HepG2 (cell line): Measurements from ENCODE around the gene DLAT. TPM values are rescaled to one million over a fixed set of nuclear protein-coding genes. Genes with fewer than 3 reads are reported as not detected.

ENCODE experiments used
- ATF7 ChIP-seq, 2 experiments: fragments of 450-650 bp in 1 of 2; sonication (generic) in 1 of 2; formaldehyde crosslinking in 1 of 2; IDR thresholded peaks; 2 replicates each; pipeline versions ENCODE4 v1.4.0 to v1.6.1; 2016 to 2020; ENCODE audit warnings: antibody characterized with exemption in 1 of 2, mild to moderate bottlenecking in 1 of 2, missing genetic modification reagents in 1 of 2
- CENPX ChIP-seq: sonication (generic); formaldehyde crosslinking; IDR thresholded peaks from 2 replicates; pipeline ENCODE4 v1.9.0; 2021; ENCODE audit warnings: mild to moderate bottlenecking, missing genetic modification reagents, moderate library complexity
- FOSL2 ChIP-seq: sonication (generic); formaldehyde crosslinking; IDR thresholded peaks from 2 replicates; pipeline ENCODE4 v1.4.0; 2020; ENCODE audit warnings: missing genetic modification reagents
- HCFC1 ChIP-seq: fragments of 150-350 bp; IDR thresholded peaks from 2 replicates; pipeline ENCODE4 v1.6.1; 2014; ENCODE audit warnings: low read depth, low read length
- HES4 ChIP-seq: sonication (generic); formaldehyde crosslinking; IDR thresholded peaks from 2 replicates; pipeline ENCODE4 v1.9.0; 2021; ENCODE audit warnings: mild to moderate bottlenecking, missing genetic modification reagents, borderline replicate concordance
- MTA1 ChIP-seq: sonication (generic); formaldehyde crosslinking; IDR thresholded peaks from 2 replicates; pipeline ENCODE4 v1.4.0; 2020; ENCODE audit warnings: missing genetic modification reagents, mild to moderate bottlenecking, borderline replicate concordance
- NR3C1 ChIP-seq: sonication (generic); formaldehyde crosslinking; IDR thresholded peaks from 2 replicates; pipeline ENCODE4 v1.4.0; 2020; ENCODE audit warnings: missing genetic modification reagents
- PHF20 ChIP-seq: sonication (generic); formaldehyde crosslinking; IDR thresholded peaks from 2 replicates; pipeline ENCODE4 v1.5.0; 2020; ENCODE audit warnings: mild to moderate bottlenecking, missing genetic modification reagents
- PRMT3 ChIP-seq: sonication (generic); formaldehyde crosslinking; IDR thresholded peaks from 2 replicates; pipeline ENCODE4 v1.8.1; 2022; ENCODE audit warnings: low read depth, mild to moderate bottlenecking, moderate library complexity, missing genetic modification reagents, borderline replicate concordance
- SIN3A ChIP-seq: IDR thresholded peaks from 2 replicates; pipeline ENCODE4 v1.6.1; 2011; ENCODE audit warnings: low read depth, mild to moderate bottlenecking, control low read depth, low read length, borderline replicate concordance
- SRF ChIP-seq: IDR thresholded peaks from 2 replicates; pipeline ENCODE4 v1.6.1; 2011; ENCODE audit warnings: mild to moderate bottlenecking, low read depth, low read length, moderate library complexity
- STAT5B ChIP-seq: sonication (generic); formaldehyde crosslinking; IDR thresholded peaks from 2 replicates; pipeline ENCODE4 v1.4.0; 2020; ENCODE audit warnings: missing genetic modification reagents
- ZNF12 ChIP-seq: sonication (generic); formaldehyde crosslinking; IDR thresholded peaks from 2 replicates; pipeline ENCODE4 v1.5.0; 2020; ENCODE audit warnings: missing genetic modification reagents
- ZNF292 ChIP-seq: sonication (generic); formaldehyde crosslinking; IDR thresholded peaks from 2 replicates; pipeline ENCODE4 v1.8.1; 2022; ENCODE audit warnings: mild to moderate bottlenecking, low read depth, missing genetic modification reagents, borderline replicate concordance
- ZNF335 ChIP-seq: sonication (generic); formaldehyde crosslinking; IDR thresholded peaks from 2 replicates; pipeline ENCODE4 v1.4.0; 2020; ENCODE audit warnings: missing genetic modification reagents
- ZNF337 ChIP-seq: sonication (generic); formaldehyde crosslinking; IDR thresholded peaks from 2 replicates; pipeline ENCODE4 v1.5.1; 2020; ENCODE audit warnings: missing genetic modification reagents, low read depth, mild to moderate bottlenecking, borderline replicate concordance
- ZNF430 ChIP-seq: sonication (generic); formaldehyde crosslinking; IDR thresholded peaks from 2 replicates; pipeline ENCODE4 v1.9.0; 2021; ENCODE audit warnings: mild to moderate bottlenecking, missing genetic modification reagents
- polyA plus RNA-seq, 8 experiments: library from polyadenylated mRNA; depleted of rRNA in 3 of 8; stranded (reverse) in 7 of 8; unstranded in 1 of 8; fragments of >200 nt; fragmentation: Illumina TruSeq in 4 of 8; extraction: Trizol in 4 of 8; gene quantifications; 2 replicates each; pipeline versions ENCODE4 v1.2.1 to v1.2.3, GENCODE V29; 2011 to 2016; ENCODE audit warnings: low read depth in 4 of 8, missing spikeins in 1 of 8, mixed read lengths in 1 of 8; ENCODE audit not compliant: insufficient read depth in 1 of 8
- total RNA-seq, 5 experiments: library from RNA; depleted of rRNA; stranded (reverse); fragments of >200 nt; fragmentation: Illumina TruSeq; extraction: Trizol; gene quantifications; 2 replicates each; pipeline ENCODE4 v1.2.3, GENCODE V29; 2016; ENCODE audit warnings: low read depth in 1 of 5
- TF ChIP-seq, protein P1 (sequence below): sonication (generic); formaldehyde crosslinking; IDR thresholded peaks from 2 replicates; pipeline ENCODE4 v1.4.0; 2020; ENCODE audit warnings: mild to moderate bottlenecking, missing genetic modification reagents
- TF ChIP-seq, protein P2 (sequence below): sonication (generic); formaldehyde crosslinking; IDR thresholded peaks from 2 replicates; pipeline ENCODE4 v1.5.1; 2020; ENCODE audit warnings: missing genetic modification reagents, mild to moderate bottlenecking, borderline replicate concordance

The DLAT gene
- total and polyA plus RNA-seq, 2 of the 13 experiments (the other 11 are each of a cell fraction or from before 2014, with no cell fraction given), result 26.4 to 62.2 TPM

DNA sequence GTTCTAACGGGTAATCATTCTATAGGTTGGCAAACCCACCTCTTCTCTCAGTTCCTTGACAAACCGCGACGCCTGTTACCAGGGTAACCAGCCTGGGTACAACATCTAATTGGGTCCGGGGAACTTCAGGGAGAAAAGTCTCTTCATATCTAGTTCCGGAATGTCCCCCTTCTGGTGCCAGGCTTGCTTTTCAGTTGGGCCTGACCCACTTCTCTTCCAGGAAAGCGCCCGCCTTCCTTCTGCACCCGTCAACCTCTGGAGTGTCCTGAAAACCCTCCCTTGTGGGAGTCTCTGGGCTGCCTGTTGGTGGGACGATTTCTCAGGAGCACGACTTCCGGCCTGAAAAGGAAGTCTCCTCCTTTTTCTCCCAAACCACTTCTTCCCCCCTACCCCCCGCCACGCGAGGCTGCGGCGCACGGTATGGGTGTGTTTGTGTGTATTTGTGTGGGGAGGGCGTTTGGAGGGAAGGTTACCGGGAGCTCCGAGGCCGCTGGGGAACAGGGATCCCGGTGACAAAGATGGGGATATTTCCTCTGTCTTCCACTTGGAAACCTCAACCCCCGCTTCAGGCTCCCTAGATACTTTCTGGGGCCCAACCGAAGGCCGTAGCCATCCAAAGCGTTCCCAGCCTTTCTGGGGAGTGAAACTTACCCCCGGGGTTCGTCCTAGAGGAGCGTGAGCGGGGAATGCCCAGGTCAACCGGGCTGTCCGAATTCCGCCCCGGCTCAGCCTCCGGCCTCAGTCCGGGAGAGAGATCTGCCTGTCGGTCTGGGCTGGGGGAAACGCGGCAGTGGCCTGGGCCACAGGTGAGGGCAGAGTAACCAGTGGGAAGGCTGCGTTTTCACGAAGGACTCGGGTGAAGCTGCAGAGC, 49.0 kb downstream of the DLAT start, which contains the start of the genes NKAPD1 and PIH1D2 (continued):
- TF ChIP-seq, protein P1, sequence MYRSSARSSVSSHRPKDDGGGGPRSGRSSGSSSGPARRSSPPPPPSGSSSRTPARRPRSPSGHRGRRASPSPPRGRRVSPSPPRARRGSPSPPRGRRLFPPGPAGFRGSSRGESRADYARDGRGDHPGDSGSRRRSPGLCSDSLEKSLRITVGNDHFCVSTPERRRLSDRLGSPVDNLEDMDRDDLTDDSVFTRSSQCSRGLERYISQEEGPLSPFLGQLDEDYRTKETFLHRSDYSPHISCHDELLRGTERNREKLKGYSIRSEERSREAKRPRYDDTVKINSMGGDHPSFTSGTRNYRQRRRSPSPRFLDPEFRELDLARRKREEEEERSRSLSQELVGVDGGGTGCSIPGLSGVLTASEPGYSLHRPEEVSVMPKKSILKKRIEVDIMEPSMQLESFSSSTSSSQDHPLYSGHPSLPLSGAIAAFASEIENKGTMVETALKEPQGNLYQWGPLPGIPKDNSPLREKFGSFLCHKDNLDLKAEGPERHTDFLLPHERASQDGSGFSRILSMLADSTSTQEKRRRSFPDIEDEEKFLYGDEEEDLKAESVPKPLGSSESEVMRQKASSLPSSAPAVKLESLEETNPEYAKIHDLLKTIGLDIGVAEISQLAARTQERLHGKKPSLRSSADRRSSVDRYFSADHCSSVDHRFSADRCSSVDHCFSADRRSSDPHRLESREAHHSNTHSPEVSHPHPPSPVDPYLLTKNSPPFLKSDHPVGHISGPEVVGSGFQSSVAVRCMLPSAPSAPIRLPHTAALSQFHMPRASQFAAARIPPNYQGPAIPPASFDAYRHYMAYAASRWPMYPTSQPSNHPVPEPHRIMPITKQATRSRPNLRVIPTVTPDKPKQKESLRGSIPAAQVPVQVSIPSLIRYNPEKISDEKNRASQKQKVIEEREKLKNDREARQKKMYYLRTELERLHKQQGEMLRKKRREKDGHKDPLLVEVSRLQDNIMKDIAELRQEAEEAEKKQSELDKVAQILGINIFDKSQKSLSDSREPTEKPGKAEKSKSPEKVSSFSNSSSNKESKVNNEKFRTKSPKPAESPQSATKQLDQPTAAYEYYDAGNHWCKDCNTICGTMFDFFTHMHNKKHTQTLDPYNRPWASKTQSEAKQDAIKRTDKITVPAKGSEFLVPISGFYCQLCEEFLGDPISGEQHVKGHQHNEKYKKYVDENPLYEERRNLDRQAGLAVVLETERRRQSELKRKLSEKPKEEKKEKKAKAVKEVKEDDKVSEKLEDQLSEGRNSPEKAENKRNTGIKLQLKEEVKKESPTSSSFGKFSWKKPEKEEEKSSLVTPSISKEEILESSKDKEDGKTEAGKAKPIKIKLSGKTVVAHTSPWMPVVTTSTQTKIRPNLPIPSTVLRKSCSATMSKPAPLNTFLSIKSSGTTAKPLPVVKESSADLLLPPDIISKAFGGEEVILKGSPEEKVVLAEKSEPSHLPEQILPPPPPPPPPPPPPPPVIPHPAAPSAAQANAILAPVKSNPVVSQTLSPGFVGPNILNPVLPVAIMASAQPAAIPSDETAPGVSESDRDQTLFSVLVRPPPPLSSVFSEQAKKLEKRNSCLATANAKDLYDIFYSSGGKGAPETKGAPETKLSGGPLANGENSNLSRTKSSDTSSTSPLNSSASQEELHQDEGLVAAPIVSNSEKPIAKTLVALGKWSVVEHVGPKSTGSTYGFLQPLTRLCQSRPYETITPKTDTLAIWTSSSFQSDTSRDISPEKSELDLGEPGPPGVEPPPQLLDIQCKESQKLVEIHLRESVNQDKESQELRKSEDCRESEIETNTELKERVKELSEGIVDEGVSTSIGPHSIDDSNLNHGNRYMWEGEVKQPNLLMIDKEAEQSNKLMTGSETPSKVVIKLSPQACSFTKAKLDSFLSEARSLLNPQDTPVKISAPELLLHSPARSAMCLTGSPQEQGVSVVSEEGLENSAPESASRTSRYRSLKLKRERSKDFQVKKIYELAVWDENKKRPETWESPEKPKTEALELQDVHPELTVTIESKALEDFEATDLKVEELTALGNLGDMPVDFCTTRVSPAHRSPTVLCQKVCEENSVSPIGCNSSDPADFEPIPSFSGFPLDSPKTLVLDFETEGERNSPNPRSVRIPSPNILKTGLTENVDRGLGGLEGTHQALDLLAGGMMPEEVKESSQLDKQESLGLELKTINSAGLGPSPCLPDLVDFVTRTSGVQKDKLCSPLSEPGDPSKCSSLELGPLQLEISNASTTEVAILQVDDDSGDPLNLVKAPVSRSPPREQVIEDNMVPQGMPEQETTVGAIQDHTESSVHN (CRISPR knock-in tag), result no peak
- peak; percentile 57; the same call in 1 of the 2 replicates for TF ChIP-seq HCFC1
- TF ChIP-seq ATF7 (IDR thresholded peaks at IDR 0.05), result no peak
- no peak for TF ChIP-seq ATF7 (CRISPR knock-in tag; IDR thresholded peaks at IDR 0.05)
- TF ChIP-seq SIN3A, result peak; percentile 94
- no peak for TF ChIP-seq HES4
- no peak; the same call in 1 of the 2 replicates for TF ChIP-seq ZNF337 (CRISPR knock-in tag)
- TF ChIP-seq PRMT3 (CRISPR knock-in tag), result 0 out of 2 replicates have a peak, but pooled peaks have one; percentile 65
- TF ChIP-seq SRF, result no peak
- TF ChIP-seq NR3C1 (CRISPR knock-in tag), result no peak
- no peak for TF ChIP-seq CENPX
- peak; percentile 92 for TF ChIP-seq PHF20 (CRISPR knock-in tag)
- no peak for TF ChIP-seq ZNF292 (CRISPR knock-in tag)
- peak; percentile 59; the same call in 1 of the 2 replicates for TF ChIP-seq ZNF430
- TF ChIP-seq STAT5B (CRISPR knock-in tag), result no peak; the same call in 1 of the 2 replicates
- TF ChIP-seq ZNF12 (CRISPR knock-in tag), result no peak; the same call in 1 of the 2 replicates
- no peak for TF ChIP-seq MTA1
- no peak for TF ChIP-seq ZNF335 (CRISPR knock-in tag)
- TF ChIP-seq FOSL2 (CRISPR knock-in tag), result no peak
- TF ChIP-seq, protein P2, sequence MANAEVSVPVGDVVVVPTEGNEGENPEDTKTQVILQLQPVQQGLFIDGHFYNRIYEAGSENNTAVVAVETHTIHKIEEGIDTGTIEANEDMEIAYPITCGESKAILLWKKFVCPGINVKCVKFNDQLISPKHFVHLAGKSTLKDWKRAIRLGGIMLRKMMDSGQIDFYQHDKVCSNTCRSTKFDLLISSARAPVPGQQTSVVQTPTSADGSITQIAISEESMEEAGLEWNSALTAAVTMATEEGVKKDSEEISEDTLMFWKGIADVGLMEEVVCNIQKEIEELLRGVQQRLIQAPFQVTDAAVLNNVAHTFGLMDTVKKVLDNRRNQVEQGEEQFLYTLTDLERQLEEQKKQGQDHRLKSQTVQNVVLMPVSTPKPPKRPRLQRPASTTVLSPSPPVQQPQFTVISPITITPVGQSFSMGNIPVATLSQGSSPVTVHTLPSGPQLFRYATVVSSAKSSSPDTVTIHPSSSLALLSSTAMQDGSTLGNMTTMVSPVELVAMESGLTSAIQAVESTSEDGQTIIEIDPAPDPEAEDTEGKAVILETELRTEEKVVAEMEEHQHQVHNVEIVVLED, result peak; percentile 62; the same call in 1 of the 2 replicates
